GM12878 (cell line): ENCODE measurements around the gene WDR41. TPM values are rescaled to one million over a fixed set of nuclear protein-coding genes. Genes with fewer than 3 reads are reported as not detected.

ENCODE experiments used
- FOXK2 ChIP-seq: fragments of 450-650 bp; IDR thresholded peaks from 2 replicates; pipeline ENCODE4 v1.6.1; 2017; ENCODE audit warnings: mild to moderate bottlenecking, moderate library complexity
- IKZF2 ChIP-seq, 2 experiments: fragments of 450-650 bp; IDR thresholded peaks; 2 replicates each; pipeline ENCODE4 v1.6.1; 2017; ENCODE audit warnings: mild to moderate bottlenecking in 2 of 2, moderate library complexity in 2 of 2
- MYB ChIP-seq: fragments of 150-350 bp; IDR thresholded peaks from 2 replicates; pipeline ENCODE4 v1.6.1; 2014; ENCODE audit warnings: mild to moderate bottlenecking, low read depth, low read length, borderline replicate concordance
- NBN ChIP-seq: fragments of 450-650 bp; IDR thresholded peaks from 2 replicates; pipeline ENCODE4 v1.6.1; 2016
- NFYA ChIP-seq: IDR thresholded peaks from 2 replicates; pipeline ENCODE4 v1.6.1; 2011; ENCODE audit warnings: low read depth, mild to moderate bottlenecking, low read length, improper control_type of control experiment, borderline replicate concordance
- RCOR1 ChIP-seq: conservative IDR thresholded peaks from 2 replicates; pipeline ENCODE4 v1.6.1; 2012; ENCODE audit warnings: low read depth, low read length, improper control_type of control experiment
- SRF ChIP-seq, 2 experiments: IDR thresholded peaks; 2 replicates each; pipeline ENCODE4 v1.6.1; 2011; ENCODE audit warnings: low read depth in 2 of 2, low read length in 2 of 2, mild to moderate bottlenecking in 1 of 2, moderate library complexity in 1 of 2
- polyA plus RNA-seq, 11 experiments: library from polyadenylated mRNA; depleted of rRNA in 4 of 11; unstranded in 6 of 11; stranded (reverse) in 5 of 11; fragments of >200 nt; fragmentation: Nextera tagmentation in 4 of 11; fragmentation: Illumina TruSeq in 1 of 11; extraction: Ambion mirVana in 4 of 11; extraction: Trizol in 1 of 11; gene quantifications; 1 replicate in 1 of 11; 2 replicates in 10 of 11; pipeline versions ENCODE4 v1.2.1 to v1.2.3, GENCODE V29; 2011 to 2016; ENCODE audit warnings: inconsistent platforms in 2 of 11, missing spikeins in 2 of 11, low read depth in 1 of 11
- total RNA-seq, 4 experiments: library from RNA; depleted of rRNA in 3 of 4; stranded (reverse); fragments of >200 nt in 3 of 4; fragmentation: Illumina TruSeq in 1 of 4; extraction: Trizol in 1 of 4; gene quantifications; 2 replicates each; pipeline versions ENCODE4 v1.2.1 to v1.2.3, GENCODE V29; 2013 to 2021
- TF ChIP-seq, protein P1 (sequence below): fragments of 450-650 bp; IDR thresholded peaks from 2 replicates; pipeline ENCODE4 v1.6.1; 2017; ENCODE audit warnings: mild to moderate bottlenecking
- TF ChIP-seq, protein P2 (sequence below): fragments of 450-650 bp; IDR thresholded peaks from 2 replicates; pipeline ENCODE4 v1.6.1; 2017; ENCODE audit warnings: antibody characterized with exemption, mild to moderate bottlenecking, moderate library complexity
- TF ChIP-seq, protein P3 (sequence below): IDR thresholded peaks from 2 replicates; pipeline ENCODE4 v1.6.1; 2012; ENCODE audit warnings: low read depth, low read length, improper control_type of control experiment

WDR41 gene
- total and polyA plus RNA-seq, 10 of the 15 experiments (the other 5 are each of a cell fraction or from before 2014, with no cell fraction given) = 60.0 to 124 (median 84.4) TPM

DNA sequence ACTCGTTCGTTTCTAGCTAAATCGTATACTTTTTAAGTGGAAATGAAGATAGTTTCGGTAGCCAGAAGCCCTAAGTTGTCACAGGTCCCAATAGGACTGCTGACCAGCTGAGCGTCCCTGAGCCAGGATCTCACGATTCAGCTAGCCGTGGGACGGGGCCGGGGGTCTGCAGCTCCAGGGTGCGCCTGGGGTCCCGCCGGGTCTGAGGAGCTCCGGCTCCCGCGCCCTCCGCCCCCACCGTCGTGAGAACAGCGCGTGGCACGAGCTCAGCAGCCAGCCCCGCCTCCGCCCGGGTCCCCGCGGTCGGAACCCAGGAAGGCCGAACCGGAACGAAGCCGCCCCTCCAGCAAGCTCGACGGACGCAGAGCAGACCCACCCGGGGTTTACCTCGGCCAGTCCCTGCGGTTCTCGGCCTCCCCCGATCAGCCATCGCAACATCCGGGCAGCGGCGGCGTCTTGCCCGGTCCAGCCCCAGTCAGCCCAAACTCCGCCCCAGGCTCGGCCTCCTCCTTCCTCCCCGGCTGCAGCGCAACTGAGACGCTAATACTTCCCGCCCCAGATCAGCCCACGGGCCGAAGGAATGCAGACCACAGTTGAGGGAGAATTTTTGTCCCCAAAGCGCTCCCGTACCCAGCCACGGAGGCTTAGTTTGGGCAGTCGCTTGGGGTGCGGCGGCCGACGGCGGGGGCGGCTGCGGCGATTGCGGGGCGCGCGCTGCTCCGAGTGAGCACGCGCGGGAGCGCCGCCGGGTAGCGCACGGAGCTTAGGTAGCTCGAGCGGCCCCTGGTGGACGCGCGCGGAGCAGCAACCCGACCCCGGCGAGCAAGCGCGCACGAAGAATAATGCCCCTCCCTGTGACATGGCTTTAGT, at the start of gene WDR41 (continued):
- peak in 1 of 2 experiments; percentile 76; a peak in 2 of 4 replicates for TF ChIP-seq SRF (IDR thresholded peaks at IDR 0.05; ENCODE audit: low read depth in 2 of 2, low read length in 2 of 2)
- TF ChIP-seq RCOR1 = 0 out of 2 replicates have a peak, but pooled peaks have one; percentile 72
- no peak for TF ChIP-seq MYB
- no peak for TF ChIP-seq FOXK2
- TF ChIP-seq IKZF2 (IDR thresholded peaks at IDR 0.05) = peak; percentile 64 to 78; a peak in 3 of 4 replicates
- no peak for TF ChIP-seq NFYA
- TF ChIP-seq, protein P1, sequence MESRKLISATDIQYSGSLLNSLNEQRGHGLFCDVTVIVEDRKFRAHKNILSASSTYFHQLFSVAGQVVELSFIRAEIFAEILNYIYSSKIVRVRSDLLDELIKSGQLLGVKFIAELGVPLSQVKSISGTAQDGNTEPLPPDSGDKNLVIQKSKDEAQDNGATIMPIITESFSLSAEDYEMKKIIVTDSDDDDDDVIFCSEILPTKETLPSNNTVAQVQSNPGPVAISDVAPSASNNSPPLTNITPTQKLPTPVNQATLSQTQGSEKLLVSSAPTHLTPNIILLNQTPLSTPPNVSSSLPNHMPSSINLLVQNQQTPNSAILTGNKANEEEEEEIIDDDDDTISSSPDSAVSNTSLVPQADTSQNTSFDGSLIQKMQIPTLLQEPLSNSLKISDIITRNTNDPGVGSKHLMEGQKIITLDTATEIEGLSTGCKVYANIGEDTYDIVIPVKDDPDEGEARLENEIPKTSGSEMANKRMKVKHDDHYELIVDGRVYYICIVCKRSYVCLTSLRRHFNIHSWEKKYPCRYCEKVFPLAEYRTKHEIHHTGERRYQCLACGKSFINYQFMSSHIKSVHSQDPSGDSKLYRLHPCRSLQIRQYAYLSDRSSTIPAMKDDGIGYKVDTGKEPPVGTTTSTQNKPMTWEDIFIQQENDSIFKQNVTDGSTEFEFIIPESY = no peak; the same call in 1 of the 2 replicates
- TF ChIP-seq, protein P2, sequence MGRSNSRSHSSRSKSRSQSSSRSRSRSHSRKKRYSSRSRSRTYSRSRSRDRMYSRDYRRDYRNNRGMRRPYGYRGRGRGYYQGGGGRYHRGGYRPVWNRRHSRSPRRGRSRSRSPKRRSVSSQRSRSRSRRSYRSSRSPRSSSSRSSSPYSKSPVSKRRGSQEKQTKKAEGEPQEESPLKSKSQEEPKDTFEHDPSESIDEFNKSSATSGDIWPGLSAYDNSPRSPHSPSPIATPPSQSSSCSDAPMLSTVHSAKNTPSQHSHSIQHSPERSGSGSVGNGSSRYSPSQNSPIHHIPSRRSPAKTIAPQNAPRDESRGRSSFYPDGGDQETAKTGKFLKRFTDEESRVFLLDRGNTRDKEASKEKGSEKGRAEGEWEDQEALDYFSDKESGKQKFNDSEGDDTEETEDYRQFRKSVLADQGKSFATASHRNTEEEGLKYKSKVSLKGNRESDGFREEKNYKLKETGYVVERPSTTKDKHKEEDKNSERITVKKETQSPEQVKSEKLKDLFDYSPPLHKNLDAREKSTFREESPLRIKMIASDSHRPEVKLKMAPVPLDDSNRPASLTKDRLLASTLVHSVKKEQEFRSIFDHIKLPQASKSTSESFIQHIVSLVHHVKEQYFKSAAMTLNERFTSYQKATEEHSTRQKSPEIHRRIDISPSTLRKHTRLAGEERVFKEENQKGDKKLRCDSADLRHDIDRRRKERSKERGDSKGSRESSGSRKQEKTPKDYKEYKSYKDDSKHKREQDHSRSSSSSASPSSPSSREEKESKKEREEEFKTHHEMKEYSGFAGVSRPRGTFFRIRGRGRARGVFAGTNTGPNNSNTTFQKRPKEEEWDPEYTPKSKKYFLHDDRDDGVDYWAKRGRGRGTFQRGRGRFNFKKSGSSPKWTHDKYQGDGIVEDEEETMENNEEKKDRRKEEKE = 0 out of 2 replicates have a peak, but pooled peaks have one; percentile 46
- TF ChIP-seq NBN = peak; percentile 88; the same call in 1 of the 2 replicates
- TF ChIP-seq, protein P3, sequence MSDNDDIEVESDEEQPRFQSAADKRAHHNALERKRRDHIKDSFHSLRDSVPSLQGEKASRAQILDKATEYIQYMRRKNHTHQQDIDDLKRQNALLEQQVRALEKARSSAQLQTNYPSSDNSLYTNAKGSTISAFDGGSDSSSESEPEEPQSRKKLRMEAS = peak; percentile 52; the same call in 1 of the 2 replicates
